ENCODE results near the gene CALCOCO1.

DNA sequence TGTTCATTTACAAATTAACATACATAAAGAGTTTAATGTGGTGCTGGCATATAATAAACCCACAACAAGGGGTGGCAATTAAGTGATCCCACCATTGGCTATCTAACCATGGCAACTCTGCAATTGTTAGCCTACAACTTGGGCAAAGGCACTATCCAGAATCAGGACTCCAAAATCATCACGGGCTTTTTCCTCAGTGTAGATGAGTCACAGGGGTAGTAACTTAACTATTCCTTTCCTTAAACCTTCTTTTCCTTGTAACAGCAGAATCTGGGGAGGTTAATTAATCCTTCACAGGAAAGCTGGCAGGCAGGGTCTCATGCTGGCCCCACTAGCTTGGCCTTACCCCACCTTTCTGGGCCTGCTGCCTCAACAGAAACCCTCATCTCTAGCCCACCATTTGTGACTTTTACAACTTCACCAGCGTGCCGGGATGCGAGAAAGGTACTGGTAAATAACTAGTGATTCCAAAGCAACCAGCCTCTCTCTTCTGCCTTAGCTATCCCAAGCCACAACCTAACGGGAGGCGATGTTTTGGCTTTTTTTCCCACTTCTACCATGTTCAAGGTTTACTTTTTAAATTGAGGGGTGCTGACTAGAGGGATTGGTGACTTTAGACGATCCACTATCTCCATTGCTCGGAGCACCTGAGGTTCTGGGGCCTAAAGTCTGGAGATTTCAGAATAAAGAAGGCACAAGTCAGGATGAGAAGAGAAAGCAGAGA, 52.1 kb downstream of the CALCOCO1 start:
- TF ChIP-seq, protein P1, sequence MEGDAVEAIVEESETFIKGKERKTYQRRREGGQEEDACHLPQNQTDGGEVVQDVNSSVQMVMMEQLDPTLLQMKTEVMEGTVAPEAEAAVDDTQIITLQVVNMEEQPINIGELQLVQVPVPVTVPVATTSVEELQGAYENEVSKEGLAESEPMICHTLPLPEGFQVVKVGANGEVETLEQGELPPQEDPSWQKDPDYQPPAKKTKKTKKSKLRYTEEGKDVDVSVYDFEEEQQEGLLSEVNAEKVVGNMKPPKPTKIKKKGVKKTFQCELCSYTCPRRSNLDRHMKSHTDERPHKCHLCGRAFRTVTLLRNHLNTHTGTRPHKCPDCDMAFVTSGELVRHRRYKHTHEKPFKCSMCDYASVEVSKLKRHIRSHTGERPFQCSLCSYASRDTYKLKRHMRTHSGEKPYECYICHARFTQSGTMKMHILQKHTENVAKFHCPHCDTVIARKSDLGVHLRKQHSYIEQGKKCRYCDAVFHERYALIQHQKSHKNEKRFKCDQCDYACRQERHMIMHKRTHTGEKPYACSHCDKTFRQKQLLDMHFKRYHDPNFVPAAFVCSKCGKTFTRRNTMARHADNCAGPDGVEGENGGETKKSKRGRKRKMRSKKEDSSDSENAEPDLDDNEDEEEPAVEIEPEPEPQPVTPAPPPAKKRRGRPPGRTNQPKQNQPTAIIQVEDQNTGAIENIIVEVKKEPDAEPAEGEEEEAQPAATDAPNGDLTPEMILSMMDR (IDR thresholded peaks at IDR 0.05; ENCODE audit: insufficient read depth, low read length): no peak
- TF ChIP-seq GABPA (IDR thresholded peaks at IDR 0.05; ENCODE audit: low read depth) (no peak), POLR2AphosphoS5 (IDR thresholded peaks at IDR 0.05; ENCODE audit: low read depth) (no peak)
- TF ChIP-seq, protein P2, sequence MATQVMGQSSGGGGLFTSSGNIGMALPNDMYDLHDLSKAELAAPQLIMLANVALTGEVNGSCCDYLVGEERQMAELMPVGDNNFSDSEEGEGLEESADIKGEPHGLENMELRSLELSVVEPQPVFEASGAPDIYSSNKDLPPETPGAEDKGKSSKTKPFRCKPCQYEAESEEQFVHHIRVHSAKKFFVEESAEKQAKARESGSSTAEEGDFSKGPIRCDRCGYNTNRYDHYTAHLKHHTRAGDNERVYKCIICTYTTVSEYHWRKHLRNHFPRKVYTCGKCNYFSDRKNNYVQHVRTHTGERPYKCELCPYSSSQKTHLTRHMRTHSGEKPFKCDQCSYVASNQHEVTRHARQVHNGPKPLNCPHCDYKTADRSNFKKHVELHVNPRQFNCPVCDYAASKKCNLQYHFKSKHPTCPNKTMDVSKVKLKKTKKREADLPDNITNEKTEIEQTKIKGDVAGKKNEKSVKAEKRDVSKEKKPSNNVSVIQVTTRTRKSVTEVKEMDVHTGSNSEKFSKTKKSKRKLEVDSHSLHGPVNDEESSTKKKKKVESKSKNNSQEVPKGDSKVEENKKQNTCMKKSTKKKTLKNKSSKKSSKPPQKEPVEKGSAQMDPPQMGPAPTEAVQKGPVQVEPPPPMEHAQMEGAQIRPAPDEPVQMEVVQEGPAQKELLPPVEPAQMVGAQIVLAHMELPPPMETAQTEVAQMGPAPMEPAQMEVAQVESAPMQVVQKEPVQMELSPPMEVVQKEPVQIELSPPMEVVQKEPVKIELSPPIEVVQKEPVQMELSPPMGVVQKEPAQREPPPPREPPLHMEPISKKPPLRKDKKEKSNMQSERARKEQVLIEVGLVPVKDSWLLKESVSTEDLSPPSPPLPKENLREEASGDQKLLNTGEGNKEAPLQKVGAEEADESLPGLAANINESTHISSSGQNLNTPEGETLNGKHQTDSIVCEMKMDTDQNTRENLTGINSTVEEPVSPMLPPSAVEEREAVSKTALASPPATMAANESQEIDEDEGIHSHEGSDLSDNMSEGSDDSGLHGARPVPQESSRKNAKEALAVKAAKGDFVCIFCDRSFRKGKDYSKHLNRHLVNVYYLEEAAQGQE (IDR thresholded peaks at IDR 0.05; ENCODE audit: insufficient replicate concordance, low read depth): no peak
